Ishikawa (cell line): ENCODE data around the gene PEX6.

ENCODE experiments used
- CEBPB ChIP-seq: IDR thresholded peaks from 2 replicates; pipeline ENCODE4 v1.6.1; 2012
- CREB1 ChIP-seq: IDR thresholded peaks from 2 replicates; pipeline ENCODE4 v1.6.1; 2012; ENCODE audit warnings: low read depth
- EGR1 ChIP-seq: IDR thresholded peaks from 2 replicates; pipeline ENCODE4 v1.6.1; 2012
- EP300 ChIP-seq: IDR thresholded peaks from 2 replicates; pipeline ENCODE4 v1.6.1; 2012; ENCODE audit warnings: borderline replicate concordance
- FOXM1 ChIP-seq: IDR thresholded peaks from 2 replicates; pipeline ENCODE4 v1.6.1; 2012; ENCODE audit warnings: low read depth, borderline replicate concordance
- MAX ChIP-seq: IDR thresholded peaks from 2 replicates; pipeline ENCODE4 v1.6.1; 2012
- NFIC ChIP-seq: IDR thresholded peaks from 2 replicates; pipeline ENCODE4 v1.6.1; 2012
- RAD21 ChIP-seq: IDR thresholded peaks from 2 replicates; pipeline ENCODE4 v1.6.1; 2012; ENCODE audit warnings: low read depth
- TAF1 ChIP-seq: IDR thresholded peaks from 2 replicates; pipeline ENCODE4 v1.6.1; 2012; ENCODE audit warnings: low read depth, mild to moderate bottlenecking
- TCF12 ChIP-seq: IDR thresholded peaks from 2 replicates; pipeline ENCODE4 v1.6.1; 2012; ENCODE audit warnings: low read depth
- TEAD4 ChIP-seq: IDR thresholded peaks from 2 replicates; pipeline ENCODE4 v1.6.1; 2012
- YY1 ChIP-seq: IDR thresholded peaks from 2 replicates; pipeline ENCODE4 v1.6.1; 2012; ENCODE audit warnings: low read depth
- ZBTB7A ChIP-seq: IDR thresholded peaks from 2 replicates; pipeline ENCODE4 v1.6.1; 2012; ENCODE audit warnings: low read depth
- TF ChIP-seq, protein P1 (sequence below): IDR thresholded peaks from 2 replicates; pipeline ENCODE4 v1.6.1; 2012; ENCODE audit warnings: low read depth, mild to moderate bottlenecking
- TF ChIP-seq, protein P2 (sequence below): IDR thresholded peaks from 2 replicates; pipeline ENCODE4 v1.6.1; 2012

PEX6 gene

DNA sequence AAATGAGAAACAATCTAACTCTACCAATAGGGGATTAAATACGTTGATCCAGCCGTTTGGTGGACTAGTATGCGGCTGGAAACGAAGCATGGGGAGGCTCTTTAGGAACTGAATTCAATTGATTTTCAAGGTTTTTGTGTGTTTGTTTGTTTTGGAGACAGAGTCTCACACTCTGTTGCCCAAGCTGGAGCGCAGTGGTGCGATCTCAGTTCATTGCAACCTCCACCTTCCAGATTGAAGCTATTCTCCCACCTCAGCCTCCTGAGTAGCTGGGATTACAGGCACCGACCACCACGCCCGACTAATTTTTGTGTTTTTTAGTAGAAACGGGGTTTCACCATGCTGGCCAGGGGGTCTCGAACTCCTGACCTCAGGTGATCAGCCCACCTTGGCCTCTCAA lies 42.6 kb downstream of the PEX6 start:
- TF ChIP-seq, protein P1, sequence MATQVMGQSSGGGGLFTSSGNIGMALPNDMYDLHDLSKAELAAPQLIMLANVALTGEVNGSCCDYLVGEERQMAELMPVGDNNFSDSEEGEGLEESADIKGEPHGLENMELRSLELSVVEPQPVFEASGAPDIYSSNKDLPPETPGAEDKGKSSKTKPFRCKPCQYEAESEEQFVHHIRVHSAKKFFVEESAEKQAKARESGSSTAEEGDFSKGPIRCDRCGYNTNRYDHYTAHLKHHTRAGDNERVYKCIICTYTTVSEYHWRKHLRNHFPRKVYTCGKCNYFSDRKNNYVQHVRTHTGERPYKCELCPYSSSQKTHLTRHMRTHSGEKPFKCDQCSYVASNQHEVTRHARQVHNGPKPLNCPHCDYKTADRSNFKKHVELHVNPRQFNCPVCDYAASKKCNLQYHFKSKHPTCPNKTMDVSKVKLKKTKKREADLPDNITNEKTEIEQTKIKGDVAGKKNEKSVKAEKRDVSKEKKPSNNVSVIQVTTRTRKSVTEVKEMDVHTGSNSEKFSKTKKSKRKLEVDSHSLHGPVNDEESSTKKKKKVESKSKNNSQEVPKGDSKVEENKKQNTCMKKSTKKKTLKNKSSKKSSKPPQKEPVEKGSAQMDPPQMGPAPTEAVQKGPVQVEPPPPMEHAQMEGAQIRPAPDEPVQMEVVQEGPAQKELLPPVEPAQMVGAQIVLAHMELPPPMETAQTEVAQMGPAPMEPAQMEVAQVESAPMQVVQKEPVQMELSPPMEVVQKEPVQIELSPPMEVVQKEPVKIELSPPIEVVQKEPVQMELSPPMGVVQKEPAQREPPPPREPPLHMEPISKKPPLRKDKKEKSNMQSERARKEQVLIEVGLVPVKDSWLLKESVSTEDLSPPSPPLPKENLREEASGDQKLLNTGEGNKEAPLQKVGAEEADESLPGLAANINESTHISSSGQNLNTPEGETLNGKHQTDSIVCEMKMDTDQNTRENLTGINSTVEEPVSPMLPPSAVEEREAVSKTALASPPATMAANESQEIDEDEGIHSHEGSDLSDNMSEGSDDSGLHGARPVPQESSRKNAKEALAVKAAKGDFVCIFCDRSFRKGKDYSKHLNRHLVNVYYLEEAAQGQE, result no peak
- TF ChIP-seq CREB1 (no peak), CEBPB (no peak), ZBTB7A (no peak), EP300 (no peak), FOXM1 (no peak), NFIC (no peak), YY1 (no peak), TEAD4 (no peak), TAF1 (no peak), TCF12 (no peak), RAD21 (no peak)
- TF ChIP-seq, protein P2, sequence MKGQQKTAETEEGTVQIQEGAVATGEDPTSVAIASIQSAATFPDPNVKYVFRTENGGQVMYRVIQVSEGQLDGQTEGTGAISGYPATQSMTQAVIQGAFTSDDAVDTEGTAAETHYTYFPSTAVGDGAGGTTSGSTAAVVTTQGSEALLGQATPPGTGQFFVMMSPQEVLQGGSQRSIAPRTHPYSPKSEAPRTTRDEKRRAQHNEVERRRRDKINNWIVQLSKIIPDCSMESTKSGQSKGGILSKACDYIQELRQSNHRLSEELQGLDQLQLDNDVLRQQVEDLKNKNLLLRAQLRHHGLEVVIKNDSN, result no peak

- TF ChIP-seq YY1 (no peak), ZBTB7A (no peak), FOXM1 (no peak), MAX (no peak), CEBPB (no peak), TCF12 (no peak), EP300 (no peak), TAF1 (no peak), TEAD4 (no peak), CREB1 (no peak), NFIC (no peak)
- TF ChIP-seq, protein P1, result no peak
- TF ChIP-seq, protein P2, result no peak
Measured at GRCh38 chr6:42935322-42935721, 43.7 kb downstream of the PEX6 start.

DNA sequence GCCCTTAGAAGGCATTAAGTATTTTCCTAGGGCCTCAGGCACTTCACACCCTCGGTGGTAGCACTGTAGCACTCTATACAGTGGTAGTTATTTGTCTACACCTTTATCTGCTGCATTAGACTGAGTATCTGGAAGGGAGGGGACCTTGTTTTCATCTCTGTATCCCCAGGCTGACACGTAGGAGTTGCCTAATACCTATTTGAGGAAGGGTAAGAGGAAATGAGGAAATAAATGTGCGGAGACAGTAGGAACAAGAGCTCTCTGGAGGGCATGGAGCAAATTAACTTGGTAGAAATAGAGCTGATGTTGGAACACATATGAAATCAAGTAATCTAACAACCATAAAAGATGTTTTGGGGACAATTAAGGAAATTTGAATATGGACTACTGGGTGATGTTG lies 45.8 kb downstream of the PEX6 start:
- TF ChIP-seq MAX, result no peak
- TF ChIP-seq TEAD4, result no peak
- TF ChIP-seq EGR1, result no peak
- no peak for TF ChIP-seq YY1
- TF ChIP-seq TCF12, result no peak
- TF ChIP-seq, protein P1, result no peak
- no peak for TF ChIP-seq ZBTB7A

DNA sequence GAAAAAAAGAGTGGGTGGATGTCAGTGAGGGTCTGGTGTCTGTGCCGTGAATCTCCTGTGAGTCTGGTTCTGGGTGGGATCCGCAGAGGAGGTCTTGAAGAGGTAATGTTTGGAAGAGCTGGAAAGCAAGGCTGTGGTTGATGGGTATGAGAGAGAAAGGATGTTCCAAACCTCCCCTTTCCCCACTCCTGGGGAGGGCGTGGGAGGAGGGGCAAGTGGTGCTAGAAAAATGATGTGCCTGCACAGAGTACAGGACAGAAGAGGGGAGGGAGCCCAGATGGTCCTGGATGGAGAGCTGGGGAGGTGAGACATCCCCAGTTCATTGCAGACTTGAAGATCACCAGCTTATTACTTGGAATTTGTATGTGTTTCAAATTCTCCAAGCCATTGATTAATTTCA lies 46.6 kb downstream of the PEX6 start:
- TF ChIP-seq EGR1 (no peak), CEBPB (no peak), ZBTB7A (no peak), TAF1 (no peak), TEAD4 (no peak), EP300 (no peak), RAD21 (no peak), TCF12 (no peak)
- TF ChIP-seq, protein P1, result no peak
- TF ChIP-seq, protein P2, result no peak
